Measurements from ENCODE around the gene ESRRG.

- TF ChIP-seq CTCF (IDR thresholded peaks at IDR 0.05) (no peak), POLR2A (IDR thresholded peaks at IDR 0.05) (no peak)
These were observed 170.2 kb downstream of the ESRRG start for GRCh38 chr1:216553040-216553439.

Data from thyroid gland (tissue), 4 donors.